Peyer's patch (tissue), 4 donors: ENCODE measurements around the gene SLC25A45. TPM values are rescaled to one million over a fixed set of nuclear protein-coding genes. Genes with fewer than 3 reads are reported as not detected.

Experiments used
- DNase-seq, 3 donors: peaks; one replicate each; pipeline ENCODE4 v3.0.0-alpha.2; 2017 to 2019
- H3K27ac ChIP-seq, 4 donors: fragments of 200-600 bp; sonication (generic); one replicate each; pipeline ENCODE4 v1.5.1; 2016 to 2019
- H3K27me3 ChIP-seq, 2 donors: fragments of 200-600 bp; sonication (generic); one replicate each; pipeline ENCODE4 v1.5.1; 2019
- H3K36me3 ChIP-seq, 3 donors: fragments of 200-600 bp; sonication (generic); one replicate each; pipeline ENCODE4 v1.5.1; 2016 to 2019
- H3K4me1 ChIP-seq, 4 donors: fragments of 200-600 bp; sonication (generic); one replicate each; pipeline ENCODE4 v1.5.1; 2016 to 2019
- H3K4me3 ChIP-seq, 4 donors: fragments of 200-600 bp; sonication (generic); 1 replicate in 3 of 4; 2 replicates in 1 of 4; pipeline ENCODE4 v1.5.1; 2016 to 2019; ENCODE audit warnings: mild to moderate bottlenecking in 1 of 4
- H3K9me3 ChIP-seq, 4 donors: fragments of 200-600 bp; sonication (generic); one replicate each; pipeline ENCODE4 v1.5.1; 2016 to 2019; ENCODE audit warnings: mild to moderate bottlenecking in 1 of 4
- POLR2A ChIP-seq, 2 donors: fragments of 450-650 bp; IDR thresholded peaks; one replicate each; pipeline ENCODE4 v1.5.1; 2017; ENCODE audit warnings: antibody characterized with exemption in 2 of 2, mild to moderate bottlenecking in 2 of 2, moderate library complexity in 2 of 2
- total RNA-seq, 4 donors: library from RNA; depleted of rRNA; stranded (reverse); fragments of >200 nt; gene quantifications; one replicate each; pipeline ENCODE4 v1.1.0, GENCODE V29; 2016
- TF ChIP-seq, protein P1 (sequence below), 6 experiments: fragments of 450-650 bp in 4 of 6; fragments of 200-600 bp in 2 of 6; sonication (generic) in 1 of 6; IDR thresholded peaks; one replicate each; pipeline ENCODE4 v1.5.1; 2017 to 2019; ENCODE audit warnings: antibody characterized with exemption in 6 of 6, mild to moderate bottlenecking in 3 of 6, moderate library complexity in 1 of 6

The SLC25A45 gene
- total RNA-seq, 4 donors from 2014 or later = 23.3 to 50.6 (median 40.2) TPM

DNA sequence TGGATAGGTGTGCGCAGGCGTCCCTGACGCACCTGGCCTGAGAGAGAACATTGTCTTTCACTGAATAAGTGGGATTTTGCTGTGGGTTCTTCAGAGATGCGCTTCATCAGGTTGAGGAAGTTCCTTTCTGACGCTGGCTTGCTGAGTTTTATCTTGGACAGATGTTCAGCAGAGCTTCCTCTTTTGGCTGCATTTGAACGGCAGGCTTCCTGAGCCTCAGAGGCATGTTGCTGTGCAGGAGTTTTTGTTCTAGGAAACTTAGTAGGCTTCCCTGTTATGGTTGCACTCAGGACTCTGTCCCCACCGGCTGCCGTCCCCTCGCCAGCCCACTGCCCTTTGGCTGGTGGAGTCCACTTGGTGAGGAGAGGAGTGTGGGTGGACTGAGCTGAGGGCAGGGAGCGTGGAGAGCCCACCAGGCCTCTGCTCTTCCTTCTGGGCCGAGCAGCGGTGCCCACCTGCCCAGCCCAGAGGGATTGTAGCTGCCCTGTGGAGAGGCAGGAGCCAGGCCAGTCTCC is 21.2 kb upstream of the SLC25A45 start:
- Histone ChIP-seq H3K4me1 (peaks cover 0 to 26% (median 17%) of the 10 kb centered on the region in 4 donors), H3K4me3 (no peak overlapping the region), H3K9me3 (no peaks in the 10 kb centered on the region), H3K27me3 (no peaks in the 10 kb centered on the region), H3K27ac (peak overlapping the region; percentile 63 to 88 (median 70)), H3K36me3 (peaks cover 0 to 89% (median 0%) of the 10 kb centered on the region in 3 donors)
- peak in 2 of 3 donors; percentile 77 to 79 for DNase-seq
- TF ChIP-seq, protein P1, sequence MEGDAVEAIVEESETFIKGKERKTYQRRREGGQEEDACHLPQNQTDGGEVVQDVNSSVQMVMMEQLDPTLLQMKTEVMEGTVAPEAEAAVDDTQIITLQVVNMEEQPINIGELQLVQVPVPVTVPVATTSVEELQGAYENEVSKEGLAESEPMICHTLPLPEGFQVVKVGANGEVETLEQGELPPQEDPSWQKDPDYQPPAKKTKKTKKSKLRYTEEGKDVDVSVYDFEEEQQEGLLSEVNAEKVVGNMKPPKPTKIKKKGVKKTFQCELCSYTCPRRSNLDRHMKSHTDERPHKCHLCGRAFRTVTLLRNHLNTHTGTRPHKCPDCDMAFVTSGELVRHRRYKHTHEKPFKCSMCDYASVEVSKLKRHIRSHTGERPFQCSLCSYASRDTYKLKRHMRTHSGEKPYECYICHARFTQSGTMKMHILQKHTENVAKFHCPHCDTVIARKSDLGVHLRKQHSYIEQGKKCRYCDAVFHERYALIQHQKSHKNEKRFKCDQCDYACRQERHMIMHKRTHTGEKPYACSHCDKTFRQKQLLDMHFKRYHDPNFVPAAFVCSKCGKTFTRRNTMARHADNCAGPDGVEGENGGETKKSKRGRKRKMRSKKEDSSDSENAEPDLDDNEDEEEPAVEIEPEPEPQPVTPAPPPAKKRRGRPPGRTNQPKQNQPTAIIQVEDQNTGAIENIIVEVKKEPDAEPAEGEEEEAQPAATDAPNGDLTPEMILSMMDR (IDR thresholded peaks at IDR 0.05) = no peak
- TF ChIP-seq POLR2A (IDR thresholded peaks at IDR 0.05) = no peak

DNA sequence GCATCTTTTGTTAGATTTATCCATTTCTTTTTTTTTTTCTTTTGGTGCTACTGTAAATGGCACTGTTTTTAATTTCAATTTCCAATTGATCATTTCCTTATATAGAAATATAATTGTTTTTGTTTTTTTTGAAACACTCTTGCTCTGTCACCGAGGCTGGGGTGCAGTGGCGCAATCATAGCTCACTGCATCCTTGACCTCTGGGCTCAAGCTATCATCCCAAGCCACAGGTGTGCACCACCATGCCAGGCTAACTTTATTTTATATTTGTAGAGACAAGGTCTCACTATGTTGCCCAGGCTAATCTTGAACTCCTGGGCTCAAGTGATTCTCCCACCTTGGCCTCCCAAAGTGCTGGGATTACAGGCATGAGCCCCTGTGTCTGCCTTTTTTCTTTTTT is 20.3 kb upstream of the SLC25A45 start:
- TF ChIP-seq, protein P1 (IDR thresholded peaks at IDR 0.05) = no peak
- TF ChIP-seq POLR2A (IDR thresholded peaks at IDR 0.05) = no peak
- Histone ChIP-seq H3K36me3 (peaks cover 0 to 89% (median 0%) of the 10 kb centered on the region in 3 donors), H3K4me1 (peaks cover 0 to 26% (median 17%) of the 10 kb centered on the region in 4 donors), H3K4me3 (no peak overlapping the region), H3K9me3 (no peaks in the 10 kb centered on the region), H3K27me3 (no peaks in the 10 kb centered on the region), H3K27ac (peak overlapping the region in 2 of 4 donors; percentile 70 to 88)
- DNase-seq = no peak

DNA sequence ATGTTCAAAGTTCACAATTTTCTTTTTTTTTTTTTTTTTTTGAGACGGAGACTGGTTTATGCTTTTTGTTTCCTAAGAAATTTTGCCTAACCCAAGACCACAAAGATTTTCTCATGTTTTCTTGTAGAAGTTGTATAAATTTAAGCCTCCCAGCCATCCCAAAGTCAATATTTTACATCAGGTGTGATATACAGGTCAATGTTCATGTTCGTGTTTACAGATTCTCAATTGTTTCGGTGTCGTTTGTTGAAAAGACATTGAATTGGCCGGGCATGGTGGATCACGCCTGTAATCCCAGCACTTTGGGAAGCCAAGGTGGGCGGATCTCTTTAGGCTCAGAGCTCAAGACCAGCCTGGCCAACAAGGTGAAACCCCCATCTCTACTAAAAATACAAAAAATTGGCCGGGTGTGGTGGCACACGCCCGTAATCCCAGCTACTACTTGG is 19.4 kb upstream of the SLC25A45 start:
- peaks cover 0 to 88% (median 0%) of the 10 kb centered on the region in 3 donors for H3K36me3 ChIP-seq
- DNase-seq = no peak
- peaks cover 0 to 26% (median 14%) of the 10 kb centered on the region in 4 donors for H3K4me1 ChIP-seq
- H3K27me3 ChIP-seq = no peaks in the 10 kb centered on the region
- no peak overlapping the region for H3K27ac ChIP-seq
- H3K4me3 ChIP-seq = no peak overlapping the region
- no peak for TF ChIP-seq POLR2A (IDR thresholded peaks at IDR 0.05)
- TF ChIP-seq, protein P1 (IDR thresholded peaks at IDR 0.05) = no peak
- H3K9me3 ChIP-seq = no peaks in the 10 kb centered on the region

DNA sequence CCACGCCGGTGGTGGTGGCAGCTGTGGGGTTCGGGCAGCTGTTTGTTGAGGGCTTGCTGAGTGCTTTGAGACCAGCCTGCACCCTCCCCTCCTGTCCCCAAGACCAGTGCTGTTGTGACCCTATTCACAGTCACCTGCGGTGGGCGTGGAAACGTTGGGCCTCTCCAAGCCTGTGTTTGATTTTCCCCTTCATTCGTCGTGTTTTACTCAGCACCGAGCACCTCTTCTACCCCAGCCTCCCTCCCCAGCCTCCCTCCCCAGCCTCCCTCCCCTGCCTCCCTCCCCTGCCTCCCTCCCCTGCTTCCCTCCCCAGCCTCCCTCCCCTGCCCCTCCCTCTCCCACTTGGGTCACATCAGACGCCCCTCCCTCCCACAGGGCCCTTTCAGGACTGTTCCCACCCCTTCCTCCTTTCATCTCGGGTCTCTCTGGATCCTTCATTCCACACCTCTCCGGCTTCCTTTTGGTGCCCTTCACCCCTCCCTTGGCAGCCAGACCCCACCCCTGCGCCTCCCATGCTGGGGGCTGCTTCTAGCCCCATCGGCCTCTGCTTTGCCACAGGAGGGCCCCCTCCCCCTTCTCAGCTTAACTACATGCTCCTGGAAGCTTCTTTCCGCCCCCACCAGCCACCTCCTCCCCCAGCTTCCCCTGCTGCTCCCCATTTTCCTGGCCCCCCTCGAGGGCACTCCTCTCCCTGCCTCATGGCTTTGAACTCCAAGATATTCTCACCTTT is 18.8 kb upstream of the SLC25A45 start:
- Histone ChIP-seq H3K27ac (peak overlapping the region in 2 of 4 donors; percentile 50 to 75), H3K27me3 (no peaks in the 10 kb centered on the region), H3K4me3 (no peak overlapping the region), H3K4me1 (peaks cover 0 to 26% (median 14%) of the 10 kb centered on the region in 4 donors), H3K36me3 (peaks cover 0 to 88% (median 0%) of the 10 kb centered on the region in 3 donors), H3K9me3 (no peaks in the 10 kb centered on the region)
- peak in 1 of 3 donors; percentile 54 for DNase-seq
- TF ChIP-seq, protein P1 (IDR thresholded peaks at IDR 0.05) = no peak
- no peak for TF ChIP-seq POLR2A (IDR thresholded peaks at IDR 0.05)

DNA sequence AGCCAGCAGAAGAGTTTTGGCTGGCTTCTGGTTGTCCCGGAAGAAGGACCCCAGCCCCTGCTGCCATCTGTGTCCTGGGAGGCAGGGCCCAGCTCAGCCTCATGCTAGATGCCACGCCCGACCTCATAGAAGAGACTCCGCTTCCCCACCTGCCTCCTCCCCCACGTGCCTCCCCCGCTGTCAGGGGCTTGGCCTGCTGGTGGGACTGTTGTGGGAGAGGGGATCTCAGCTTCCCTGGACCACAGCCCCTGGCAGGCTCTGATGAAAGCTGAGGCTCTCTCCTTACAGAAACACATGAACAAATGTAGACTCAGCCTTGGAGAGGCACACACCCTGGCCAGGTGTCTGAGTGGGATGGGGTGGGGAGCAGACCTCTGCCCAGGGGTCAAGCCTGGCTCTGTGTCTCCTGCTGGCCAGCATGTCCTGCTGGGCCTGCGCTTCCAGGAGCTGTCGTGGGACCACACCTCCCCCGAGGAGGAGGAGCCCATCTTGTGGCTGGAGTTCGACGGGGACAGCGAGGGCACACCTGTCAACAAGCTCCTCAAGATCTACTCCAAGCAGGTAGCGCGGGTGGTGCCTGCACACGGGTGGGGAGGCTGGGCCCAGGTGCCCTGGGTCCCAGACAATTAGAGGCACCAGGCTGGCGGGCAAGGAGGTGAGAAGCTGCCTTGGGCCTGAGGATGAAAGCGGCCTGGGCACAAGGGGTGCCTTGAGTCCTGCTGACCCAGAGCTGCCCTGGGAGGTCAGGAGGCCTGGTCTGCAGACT is 18.0 kb upstream of the SLC25A45 start:
- H3K27me3 ChIP-seq = no peaks in the 10 kb centered on the region
- H3K27ac ChIP-seq = peak overlapping the region in 1 of 4 donors; percentile 75
- no peak overlapping the region for H3K4me3 ChIP-seq
- peak in 1 of 3 donors; percentile 52 for DNase-seq
- TF ChIP-seq POLR2A (IDR thresholded peaks at IDR 0.05) = no peak
- TF ChIP-seq, protein P1 (IDR thresholded peaks at IDR 0.05) = no peak
- peaks cover 0 to 26% (median 14%) of the 10 kb centered on the region in 4 donors for H3K4me1 ChIP-seq
- peaks cover 0 to 88% (median 0%) of the 10 kb centered on the region in 3 donors for H3K36me3 ChIP-seq
- no peaks in the 10 kb centered on the region for H3K9me3 ChIP-seq
